Subcutaneous adipose tissue (tissue), 4 donors: ENCODE results near the gene LMX1B. TPM values are rescaled to one million over a fixed set of nuclear protein-coding genes. Genes with fewer than 3 reads are reported as not detected.

Experiments
- total RNA-seq, 4 donors: library from RNA; depleted of rRNA; stranded (reverse); fragments of >200 nt; gene quantifications; one replicate each; pipeline ENCODE4 v1.1.0, GENCODE V29; 2016
- TF ChIP-seq, protein P1 (sequence below): fragments of 450-650 bp; IDR thresholded peaks from one replicate; pipeline ENCODE4 v1.5.1; 2016; ENCODE audit warnings: low read depth, mild to moderate bottlenecking, control low read depth, antibody characterized with exemption, moderate library complexity

Gene LMX1B
- total RNA-seq, 4 donors from 2014 or later = 0.38 to 1.1 (median 0.51) TPM; not detected in 1

DNA sequence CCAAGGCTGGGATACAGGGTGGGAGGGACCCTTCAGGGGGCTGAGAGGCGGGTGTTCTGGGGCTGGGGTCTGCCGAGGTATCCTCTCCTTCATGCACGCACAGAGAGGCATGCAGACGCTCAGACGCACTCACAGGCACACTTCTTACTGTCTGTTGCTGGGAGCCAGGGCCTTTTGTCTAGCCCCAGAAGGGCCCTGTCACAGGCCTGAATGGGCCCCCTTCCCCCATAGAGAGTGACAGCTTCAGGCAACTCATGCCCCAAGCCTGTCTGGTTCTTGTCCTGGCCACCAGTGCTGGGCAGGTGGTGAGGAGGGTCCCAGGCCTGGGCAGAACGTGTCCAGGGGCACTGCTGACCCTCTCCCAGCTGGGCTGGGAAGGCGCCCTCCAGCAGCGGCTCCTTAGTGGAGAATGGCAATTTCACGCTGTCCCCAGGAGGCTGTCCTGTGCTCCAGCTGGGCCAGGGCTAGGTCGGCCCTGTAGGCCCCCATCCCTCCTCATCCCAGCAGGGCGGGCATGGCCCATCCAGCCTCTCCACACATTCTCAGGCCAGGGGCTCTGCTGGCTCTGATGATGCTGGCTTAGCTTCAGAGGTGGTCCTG is 45.3 kb downstream of the LMX1B start:
- TF ChIP-seq, protein P1, sequence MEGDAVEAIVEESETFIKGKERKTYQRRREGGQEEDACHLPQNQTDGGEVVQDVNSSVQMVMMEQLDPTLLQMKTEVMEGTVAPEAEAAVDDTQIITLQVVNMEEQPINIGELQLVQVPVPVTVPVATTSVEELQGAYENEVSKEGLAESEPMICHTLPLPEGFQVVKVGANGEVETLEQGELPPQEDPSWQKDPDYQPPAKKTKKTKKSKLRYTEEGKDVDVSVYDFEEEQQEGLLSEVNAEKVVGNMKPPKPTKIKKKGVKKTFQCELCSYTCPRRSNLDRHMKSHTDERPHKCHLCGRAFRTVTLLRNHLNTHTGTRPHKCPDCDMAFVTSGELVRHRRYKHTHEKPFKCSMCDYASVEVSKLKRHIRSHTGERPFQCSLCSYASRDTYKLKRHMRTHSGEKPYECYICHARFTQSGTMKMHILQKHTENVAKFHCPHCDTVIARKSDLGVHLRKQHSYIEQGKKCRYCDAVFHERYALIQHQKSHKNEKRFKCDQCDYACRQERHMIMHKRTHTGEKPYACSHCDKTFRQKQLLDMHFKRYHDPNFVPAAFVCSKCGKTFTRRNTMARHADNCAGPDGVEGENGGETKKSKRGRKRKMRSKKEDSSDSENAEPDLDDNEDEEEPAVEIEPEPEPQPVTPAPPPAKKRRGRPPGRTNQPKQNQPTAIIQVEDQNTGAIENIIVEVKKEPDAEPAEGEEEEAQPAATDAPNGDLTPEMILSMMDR = no peak

DNA sequence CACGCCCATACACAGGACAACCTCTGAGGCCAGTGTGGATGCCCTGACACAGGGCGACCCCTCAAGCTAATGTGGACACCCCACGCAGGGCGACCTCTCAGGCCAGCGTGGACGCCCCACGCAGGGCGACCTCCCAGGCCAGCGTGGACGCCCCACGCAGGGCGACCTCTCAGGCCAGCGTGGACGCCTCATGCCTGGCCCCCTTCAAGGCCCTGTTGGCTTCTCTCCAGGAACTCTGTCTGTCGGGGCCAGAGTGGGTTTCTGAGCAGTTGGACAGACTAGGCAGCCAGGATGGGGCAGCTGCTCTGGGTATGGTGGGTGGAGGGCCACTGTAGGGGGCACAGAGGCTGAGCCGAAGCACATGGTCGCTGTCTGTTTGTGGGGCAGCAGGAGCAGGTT is 47.4 kb downstream of the LMX1B start:
- TF ChIP-seq, protein P1 = no peak

DNA sequence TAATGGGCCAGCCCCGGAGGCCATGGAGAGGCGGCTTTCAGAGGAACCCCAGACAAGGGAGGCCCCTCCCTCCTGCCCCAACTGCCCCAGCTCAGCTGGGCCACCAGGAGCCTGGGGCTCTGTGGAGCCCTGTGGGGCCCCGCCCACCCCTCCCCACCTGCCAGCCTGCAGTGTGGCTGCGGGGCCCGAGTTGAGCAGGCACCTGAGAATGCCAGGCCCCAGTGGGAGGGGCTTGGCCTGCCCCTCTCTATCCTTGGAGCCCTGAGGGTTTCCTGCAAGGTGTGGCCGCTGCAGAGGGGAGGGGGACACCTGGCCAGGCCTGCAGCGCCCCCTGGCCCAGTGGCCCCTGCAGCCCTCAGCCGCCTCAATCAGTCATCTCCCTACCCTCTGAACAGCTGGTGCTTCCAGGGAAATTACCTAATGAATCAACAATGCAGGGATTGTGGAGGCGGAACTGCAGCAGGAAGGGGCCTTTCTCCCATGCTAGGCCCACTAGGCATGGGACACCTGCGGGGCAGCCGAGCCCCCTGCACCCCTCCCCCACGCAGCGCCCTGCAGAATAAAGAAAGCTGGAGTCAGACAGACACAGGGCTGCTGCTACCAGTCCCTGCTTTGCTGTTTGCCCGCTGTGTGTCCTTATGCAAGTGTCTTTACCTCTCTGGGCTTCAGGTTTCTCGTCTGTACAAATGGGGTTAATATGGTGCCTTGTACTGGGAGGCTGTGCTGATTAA is 48.0 kb downstream of the LMX1B start:
- TF ChIP-seq, protein P1 = no peak

DNA sequence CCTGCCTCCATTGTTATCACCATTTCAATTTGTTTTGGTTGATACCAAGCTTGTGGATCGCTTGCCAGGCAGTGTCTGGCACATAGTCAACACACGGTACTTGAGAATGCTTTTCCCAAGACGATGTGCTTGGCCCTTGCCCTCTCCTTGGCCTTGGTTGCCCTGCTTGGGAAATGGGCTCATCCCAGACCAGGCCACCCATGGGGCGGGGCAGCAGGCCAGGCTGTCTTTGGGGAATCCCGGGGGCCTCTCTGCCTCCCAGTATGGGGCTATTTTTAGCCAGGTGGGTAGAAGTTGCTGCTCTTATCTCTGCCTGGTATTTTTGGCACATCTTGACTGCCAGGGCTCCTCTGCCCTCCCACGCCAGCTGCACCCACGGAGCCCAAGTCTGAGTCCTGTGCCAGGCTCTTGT is 49.9 kb downstream of the LMX1B start:
- TF ChIP-seq, protein P1 = no peak

DNA sequence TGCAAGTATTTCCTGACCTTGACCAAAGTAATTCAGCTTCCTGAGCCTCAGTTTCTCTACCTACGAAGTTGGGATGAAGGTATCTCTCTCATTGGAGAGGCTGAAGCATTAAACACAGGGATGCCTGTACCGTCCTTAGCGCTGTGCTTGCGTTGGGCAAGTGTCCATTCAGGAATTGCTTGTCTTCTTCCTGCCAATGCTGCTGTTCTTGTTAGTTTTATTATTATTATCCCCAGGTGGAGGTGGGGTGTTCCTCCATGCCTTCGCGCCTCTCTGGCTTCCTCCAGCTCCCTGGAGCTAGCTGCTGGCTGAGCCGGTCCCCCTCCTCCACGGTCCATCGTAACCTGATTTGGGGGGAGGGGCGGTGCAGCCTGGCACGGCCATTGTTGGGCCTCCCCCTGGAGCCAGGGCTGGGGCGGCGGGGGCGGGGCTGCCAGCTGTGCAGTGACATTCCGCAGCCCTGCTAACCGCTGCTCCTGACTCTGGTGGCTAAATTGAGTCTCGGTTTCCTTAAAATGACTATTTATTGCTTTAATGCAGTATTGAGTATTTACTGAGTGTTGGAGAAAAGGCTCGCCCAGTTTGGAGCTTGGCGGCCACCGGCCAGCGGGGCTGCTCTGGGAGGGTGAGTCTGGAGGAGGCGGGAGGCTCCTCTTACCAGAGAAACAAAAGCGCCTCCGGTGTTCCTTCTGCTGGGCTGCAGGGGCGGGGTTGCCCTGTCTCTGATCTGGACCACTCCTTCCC is 51.3 kb downstream of the LMX1B start:
- TF ChIP-seq, protein P1 = no peak

DNA sequence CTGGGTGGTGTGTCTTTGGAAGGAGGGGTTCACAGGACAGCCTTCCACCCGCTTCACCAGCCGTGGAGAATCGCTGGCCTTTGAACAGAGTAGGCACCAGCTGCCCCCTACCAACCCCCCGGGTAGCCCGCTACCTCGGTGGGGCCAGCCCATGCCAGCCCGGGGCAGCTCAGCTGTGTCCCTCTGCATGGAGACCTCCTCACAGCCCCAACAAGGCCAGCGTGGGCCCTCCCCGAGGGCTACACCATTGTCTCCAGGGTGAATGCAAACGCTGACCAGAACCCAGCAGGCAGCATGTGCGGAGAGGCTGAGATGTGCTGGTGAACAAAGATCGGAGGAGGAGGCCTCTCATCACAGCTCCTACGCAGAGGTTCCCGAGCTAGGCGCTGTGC is 51.9 kb downstream of the LMX1B start:
- TF ChIP-seq, protein P1 = no peak

DNA sequence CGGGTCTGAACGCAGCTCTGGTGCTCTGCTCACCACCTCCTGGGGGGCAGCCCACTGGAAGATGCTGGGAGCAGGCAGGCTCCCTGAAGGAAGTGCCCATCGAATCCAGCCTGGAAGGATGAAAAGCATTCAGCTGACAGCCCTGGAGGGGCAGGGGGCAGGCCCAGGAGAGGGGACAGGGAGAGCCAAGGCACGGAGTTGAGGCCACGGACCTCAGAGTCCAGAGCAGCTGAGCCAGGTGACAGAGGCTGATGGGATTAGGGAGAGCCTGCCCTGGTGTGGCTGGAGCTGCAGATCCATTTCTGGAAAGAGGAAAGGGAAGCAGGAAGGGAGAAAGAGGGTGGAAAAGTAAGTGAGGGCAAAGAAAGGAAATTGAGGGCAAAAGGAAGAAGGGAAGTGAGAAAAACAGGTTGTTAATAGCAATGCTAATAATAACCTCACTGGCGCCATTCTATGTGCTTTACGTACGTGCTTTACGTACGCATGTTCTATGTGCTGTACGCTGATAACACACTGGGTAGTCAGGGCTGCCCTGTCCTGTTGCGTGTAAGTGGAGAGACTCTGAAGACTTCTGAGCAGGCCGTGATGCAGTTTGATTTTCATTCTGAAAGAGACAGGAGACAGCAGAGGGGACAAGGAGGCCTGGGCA is 52.6 kb downstream of the LMX1B start:
- TF ChIP-seq, protein P1 = no peak
